Loucy (cell line): Measurements from ENCODE around the gene DDX39A.
"Not testable (repeated sequence)": the region's sequence is repeated elsewhere in the genome, so short reads cannot be mapped to it uniquely, and the experiment has no call there.

ENCODE experiments used
- H2AFZ ChIP-seq: fragments of 200-600 bp; sonication (generic); 2 replicates; pipeline ENCODE4 v1.6.0; 2016; ENCODE audit warnings: antibody characterized with exemption, mild to moderate bottlenecking, low read length, moderate library complexity
- H3F3A ChIP-seq: fragments of 200-600 bp; 2 replicates; pipeline ENCODE4 v1.6.0; 2016; ENCODE audit warnings: antibody characterized with exemption, low read depth, mild to moderate bottlenecking
- H3K27me3 ChIP-seq: fragments of 200-600 bp; sonication (generic); 2 replicates; pipeline ENCODE4 v1.6.1; 2014; ENCODE audit warnings: low read length, mild to moderate bottlenecking; ENCODE audit not compliant: insufficient read depth, poor library complexity, severe bottlenecking
- H3K36me3 ChIP-seq: fragments of 200-600 bp; sonication (generic); 2 replicates; pipeline ENCODE4 v1.6.1; 2016; ENCODE audit warnings: low read length; ENCODE audit not compliant: insufficient read depth
- H3K4me1 ChIP-seq: fragments of 200-600 bp; sonication (generic); 2 replicates; pipeline ENCODE4 v1.5.1; 2014; ENCODE audit warnings: low read length, mild to moderate bottlenecking; ENCODE audit not compliant: insufficient read depth, poor library complexity, severe bottlenecking
- H3K4me2 ChIP-seq: fragments of 200-600 bp; sonication (generic); 2 replicates; pipeline ENCODE4 v1.6.0; 2014; ENCODE audit warnings: antibody characterized with exemption, low read length, low read depth, mild to moderate bottlenecking; ENCODE audit not compliant: poor library complexity, severe bottlenecking
- H3K4me3 ChIP-seq: fragments of 200-600 bp; sonication (generic); 2 replicates; pipeline ENCODE4 v1.5.1; 2014; ENCODE audit warnings: low read length, mild to moderate bottlenecking, mixed read lengths; ENCODE audit not compliant: poor library complexity, severe bottlenecking
- H3K79me2 ChIP-seq: fragments of 200-600 bp; sonication (generic); 2 replicates; pipeline ENCODE4 v1.6.1; 2014; ENCODE audit warnings: low read length; ENCODE audit not compliant: insufficient read depth
- H3K9ac ChIP-seq: fragments of 200-600 bp; sonication (generic); 2 replicates; pipeline ENCODE4 v1.6.0; 2014; ENCODE audit warnings: mild to moderate bottlenecking, low read depth, low read length, moderate library complexity; ENCODE audit not compliant: poor library complexity, severe bottlenecking
- H3K9me2 ChIP-seq: fragments of 200-600 bp; sonication (generic); replicated peaks from 2 replicates; pipeline ENCODE4 v1.6.1; 2016; ENCODE audit warnings: low read depth, low read length, mixed read lengths
- H3K9me3 ChIP-seq: fragments of 200-600 bp; sonication (generic); 2 replicates; pipeline ENCODE4 v1.6.1; 2014; ENCODE audit warnings: mild to moderate bottlenecking, antibody characterized with exemption, low read length, low read depth; ENCODE audit not compliant: insufficient read depth
- H4K20me1 ChIP-seq: fragments of 200-600 bp; sonication (generic); 2 replicates; pipeline ENCODE4 v1.6.0; 2014; ENCODE audit warnings: antibody characterized with exemption, low read length, mild to moderate bottlenecking; ENCODE audit not compliant: insufficient read depth, poor library complexity, severe bottlenecking
- EZH2phosphoT487 ChIP-seq: fragments of 200-600 bp; IDR thresholded peaks from 2 replicates; pipeline ENCODE4 v1.6.1; 2018; ENCODE audit warnings: antibody characterized with exemption, mild to moderate bottlenecking, moderate library complexity, borderline replicate concordance
- TF ChIP-seq, protein P1 (sequence below): fragments of 200-600 bp; sonication (generic); conservative IDR thresholded peaks from 2 replicates; pipeline ENCODE4 v1.5.1; 2014; ENCODE audit warnings: mild to moderate bottlenecking, antibody characterized with exemption, low read length

Gene DDX39A

DNA sequence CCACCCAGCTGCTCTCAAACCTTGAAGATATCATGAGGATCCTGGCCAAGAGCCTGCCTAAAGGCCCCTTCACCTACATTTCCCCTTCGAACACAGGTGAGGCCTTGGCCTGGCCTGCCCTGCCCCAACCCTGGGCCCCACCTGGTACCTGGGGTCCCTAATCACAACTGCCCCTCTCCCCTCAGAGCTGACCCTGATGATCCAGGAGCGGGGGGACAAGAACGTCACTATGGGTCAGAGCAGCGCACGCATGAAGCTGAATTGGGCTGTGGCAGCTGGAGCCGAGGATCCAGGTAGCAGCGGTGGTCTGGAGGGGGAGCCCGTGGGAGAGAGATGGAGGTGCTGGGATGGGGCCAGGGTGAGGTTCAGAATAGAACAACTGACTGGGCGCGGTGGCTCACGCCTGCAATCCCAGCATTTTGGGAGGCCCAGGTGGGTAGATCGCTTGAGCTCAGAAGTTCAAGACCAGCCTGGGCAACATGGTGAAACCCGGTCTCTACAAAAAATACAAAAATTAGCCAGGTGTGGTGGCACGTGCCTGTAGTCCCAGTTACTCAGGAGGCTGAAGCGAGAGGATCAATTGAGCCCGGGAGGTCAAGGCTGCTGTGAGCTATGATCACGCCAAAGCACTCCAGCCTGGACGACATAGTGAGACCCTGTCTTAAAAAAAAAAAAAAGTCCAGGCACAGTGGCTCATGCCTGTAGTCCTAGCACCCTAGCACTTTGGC, 17.5 kb downstream of the DDX39A start:
- no peaks in the 10 kb centered on the region for H3K27me3 ChIP-seq
- no peak overlapping the region for H2AFZ ChIP-seq
- H4K20me1 ChIP-seq, result peaks cover 4% of the 10 kb centered on the region
- no peaks in the 10 kb centered on the region for H3K9me3 ChIP-seq
- TF ChIP-seq EZH2phosphoT487, result no peak
- TF ChIP-seq, protein P1, sequence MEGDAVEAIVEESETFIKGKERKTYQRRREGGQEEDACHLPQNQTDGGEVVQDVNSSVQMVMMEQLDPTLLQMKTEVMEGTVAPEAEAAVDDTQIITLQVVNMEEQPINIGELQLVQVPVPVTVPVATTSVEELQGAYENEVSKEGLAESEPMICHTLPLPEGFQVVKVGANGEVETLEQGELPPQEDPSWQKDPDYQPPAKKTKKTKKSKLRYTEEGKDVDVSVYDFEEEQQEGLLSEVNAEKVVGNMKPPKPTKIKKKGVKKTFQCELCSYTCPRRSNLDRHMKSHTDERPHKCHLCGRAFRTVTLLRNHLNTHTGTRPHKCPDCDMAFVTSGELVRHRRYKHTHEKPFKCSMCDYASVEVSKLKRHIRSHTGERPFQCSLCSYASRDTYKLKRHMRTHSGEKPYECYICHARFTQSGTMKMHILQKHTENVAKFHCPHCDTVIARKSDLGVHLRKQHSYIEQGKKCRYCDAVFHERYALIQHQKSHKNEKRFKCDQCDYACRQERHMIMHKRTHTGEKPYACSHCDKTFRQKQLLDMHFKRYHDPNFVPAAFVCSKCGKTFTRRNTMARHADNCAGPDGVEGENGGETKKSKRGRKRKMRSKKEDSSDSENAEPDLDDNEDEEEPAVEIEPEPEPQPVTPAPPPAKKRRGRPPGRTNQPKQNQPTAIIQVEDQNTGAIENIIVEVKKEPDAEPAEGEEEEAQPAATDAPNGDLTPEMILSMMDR, result no peak
- H3K36me3 ChIP-seq, result peaks cover 31% of the 10 kb centered on the region; the same call in 1 of the 2 replicates
- H3K79me2 ChIP-seq, result no peaks in the 10 kb centered on the region
- no peak overlapping the region for H3K4me2 ChIP-seq
- no peak overlapping the region for H3K9ac ChIP-seq
- H3K4me3 ChIP-seq, result no peak overlapping the region
- H3F3A ChIP-seq, result no peaks in the 10 kb centered on the region; the same call in 1 of the 2 replicates
- H3K4me1 ChIP-seq, result no peaks in the 10 kb centered on the region
- H3K9me2 ChIP-seq, result no peaks in the 10 kb centered on the region

DNA sequence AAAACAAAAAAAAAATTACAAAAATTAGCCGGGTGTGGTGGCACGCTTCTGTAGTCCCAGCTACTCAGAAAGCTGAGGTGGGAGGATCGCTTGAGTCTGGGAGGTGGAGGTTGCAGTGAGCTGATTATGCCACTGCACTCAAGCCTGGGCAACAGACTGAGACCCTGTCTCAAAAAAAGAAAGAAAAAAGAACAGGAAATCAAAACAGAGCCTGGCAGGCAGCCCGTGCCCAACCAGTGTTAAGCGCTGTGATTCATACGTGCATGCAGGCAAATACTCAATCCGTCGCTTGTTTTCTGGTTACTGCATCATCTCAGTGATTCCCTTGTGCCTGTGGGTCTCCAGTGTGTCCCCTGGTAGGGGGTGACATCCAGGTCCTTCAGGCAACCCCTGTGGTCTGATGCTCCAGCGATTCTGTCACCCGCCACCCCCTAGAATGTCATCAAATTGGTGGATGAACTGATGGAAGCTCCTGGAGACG, 18.1 kb downstream of the DDX39A start:
- Histone ChIP-seq H3K9me2 (no peaks in the 10 kb centered on the region), H3K79me2 (no peaks in the 10 kb centered on the region), H3K9me3 (no peaks in the 10 kb centered on the region), H4K20me1 (no peaks in the 10 kb centered on the region), H3K4me3 (no peak overlapping the region), H3K27me3 (no peaks in the 10 kb centered on the region), H3F3A (no peaks in the 10 kb centered on the region; the same call in 1 of the 2 replicates), H2AFZ (no peak overlapping the region), H3K9ac (no peak overlapping the region), H3K4me1 (no peaks in the 10 kb centered on the region), H3K4me2 (no peak overlapping the region), H3K36me3 (peaks cover 27% of the 10 kb centered on the region; the same call in 1 of the 2 replicates)
- no peak for TF ChIP-seq EZH2phosphoT487
- TF ChIP-seq, protein P1, result no peak

DNA sequence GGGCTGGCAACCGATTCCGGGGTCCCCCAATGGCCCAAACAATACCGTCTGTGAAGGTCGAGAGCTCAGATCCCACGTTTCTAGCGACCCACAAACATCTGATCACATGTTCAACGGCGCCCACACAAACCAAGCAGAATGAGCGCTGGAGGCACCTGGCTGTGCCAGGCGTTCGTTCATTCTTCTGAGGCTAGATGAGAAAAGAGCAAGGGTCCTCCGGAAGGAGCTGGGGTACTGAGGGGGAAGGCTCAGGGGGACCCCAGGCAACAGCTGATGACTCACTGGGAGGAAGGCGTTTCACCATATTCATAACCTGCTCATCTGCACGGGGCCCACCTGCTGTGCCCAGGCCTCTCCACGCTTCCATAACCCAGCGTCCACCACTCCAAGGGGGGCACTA, 22.0 kb downstream of the DDX39A start:
- H3K9me3 ChIP-seq, H3K79me2 ChIP-seq, H3K9me2 ChIP-seq, H3K4me1 ChIP-seq, H3K9ac ChIP-seq, H3K27me3 ChIP-seq, H3K4me3 ChIP-seq, H2AFZ ChIP-seq, H3F3A ChIP-seq, H4K20me1 ChIP-seq, H3K4me2 ChIP-seq: not testable (repeated sequence)
- H3K36me3 ChIP-seq, result peaks cover 33% of the 10 kb centered on the region; the same call in 1 of the 2 replicates

DNA sequence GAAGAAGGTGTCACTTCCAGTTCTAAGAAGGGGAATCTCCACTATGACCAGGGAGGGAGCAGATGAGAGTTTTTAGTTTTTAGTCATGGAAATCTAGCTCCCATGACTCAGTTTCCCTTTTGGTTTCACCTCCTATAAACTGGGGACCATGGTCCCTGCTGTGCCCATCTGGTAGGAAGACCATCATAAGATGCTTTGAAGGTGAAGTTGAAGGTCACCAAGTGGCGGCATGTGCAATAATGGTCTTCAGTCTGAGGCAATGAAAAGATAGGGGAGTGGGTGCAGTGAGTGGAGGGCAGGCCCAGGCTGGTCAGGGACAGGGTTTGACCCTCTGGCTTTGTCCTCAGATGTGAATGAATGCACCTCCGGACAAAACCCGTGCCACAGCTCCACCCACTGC, 22.4 kb downstream of the DDX39A start:
- H3F3A ChIP-seq, H3K4me3 ChIP-seq, H3K9me3 ChIP-seq, H3K9ac ChIP-seq, H3K9me2 ChIP-seq, H2AFZ ChIP-seq, H3K27me3 ChIP-seq, H3K79me2 ChIP-seq, H4K20me1 ChIP-seq, H3K4me2 ChIP-seq, H3K4me1 ChIP-seq: not testable (repeated sequence)
- H3K36me3 ChIP-seq, result peaks cover 33% of the 10 kb centered on the region; the same call in 1 of the 2 replicates
